ENCODE data around the gene SORCS2. TPM values are rescaled to one million over a fixed set of nuclear protein-coding genes. Genes with fewer than 3 reads are reported as not detected.

The SORCS2 gene
- total and polyA plus RNA-seq, 3 donors from 2014 or later = 2.7 to 4.6 (median 2.9) TPM

DNA sequence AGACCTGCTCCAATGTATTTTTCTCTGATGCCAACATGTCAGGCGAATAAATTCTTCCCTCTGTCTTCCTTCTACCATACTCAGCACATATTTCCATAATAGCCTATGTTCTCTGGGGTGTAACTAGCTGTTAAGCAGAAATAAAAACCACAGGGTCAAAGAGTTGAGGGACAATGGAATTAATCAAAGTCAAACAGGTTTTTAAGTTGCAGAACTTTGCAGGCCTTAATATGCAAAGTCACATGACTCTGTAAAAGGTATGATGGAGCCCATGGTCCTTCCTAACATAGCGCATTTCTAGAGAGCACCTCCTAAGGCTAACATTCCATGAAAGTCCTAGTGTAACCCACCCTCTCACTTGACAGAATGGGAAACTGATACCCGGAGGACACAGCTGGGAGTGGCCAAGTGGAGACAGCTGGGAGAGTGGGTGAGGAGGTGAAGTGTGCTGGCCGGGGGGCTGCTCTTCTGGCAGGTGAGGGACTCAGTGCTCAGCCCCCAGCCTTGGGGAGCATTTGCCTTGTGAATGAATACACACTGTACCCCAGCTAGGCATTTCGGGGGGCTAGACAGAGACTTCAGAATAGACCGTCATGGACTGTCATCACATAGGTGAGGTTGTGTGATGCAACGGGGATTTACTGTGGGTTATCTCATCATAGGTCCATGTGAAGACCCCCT lies 8.4 kb upstream of the SORCS2 start:
- WGBS, 2 donors = 90 to 96% methylated on average over 6 to 7 of the region's 7 CpGs
- no peak overlapping the region for H3K4me3 ChIP-seq
- DNase-seq = no peak
- no peaks in the 10 kb centered on the region for H3K36me3 ChIP-seq (ENCODE audit: low read depth, missing control alignments)
- H3K27ac ChIP-seq = no peak overlapping the region
- no peaks in the 10 kb centered on the region for H3K9me3 ChIP-seq
- no peaks in the 10 kb centered on the region for H3K27me3 ChIP-seq
- TF ChIP-seq, protein P1, sequence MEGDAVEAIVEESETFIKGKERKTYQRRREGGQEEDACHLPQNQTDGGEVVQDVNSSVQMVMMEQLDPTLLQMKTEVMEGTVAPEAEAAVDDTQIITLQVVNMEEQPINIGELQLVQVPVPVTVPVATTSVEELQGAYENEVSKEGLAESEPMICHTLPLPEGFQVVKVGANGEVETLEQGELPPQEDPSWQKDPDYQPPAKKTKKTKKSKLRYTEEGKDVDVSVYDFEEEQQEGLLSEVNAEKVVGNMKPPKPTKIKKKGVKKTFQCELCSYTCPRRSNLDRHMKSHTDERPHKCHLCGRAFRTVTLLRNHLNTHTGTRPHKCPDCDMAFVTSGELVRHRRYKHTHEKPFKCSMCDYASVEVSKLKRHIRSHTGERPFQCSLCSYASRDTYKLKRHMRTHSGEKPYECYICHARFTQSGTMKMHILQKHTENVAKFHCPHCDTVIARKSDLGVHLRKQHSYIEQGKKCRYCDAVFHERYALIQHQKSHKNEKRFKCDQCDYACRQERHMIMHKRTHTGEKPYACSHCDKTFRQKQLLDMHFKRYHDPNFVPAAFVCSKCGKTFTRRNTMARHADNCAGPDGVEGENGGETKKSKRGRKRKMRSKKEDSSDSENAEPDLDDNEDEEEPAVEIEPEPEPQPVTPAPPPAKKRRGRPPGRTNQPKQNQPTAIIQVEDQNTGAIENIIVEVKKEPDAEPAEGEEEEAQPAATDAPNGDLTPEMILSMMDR (IDR thresholded peaks at IDR 0.05) = no peak
- TF ChIP-seq POLR2A (IDR thresholded peaks at IDR 0.05) = no peak
- no peaks in the 10 kb centered on the region for H3K4me1 ChIP-seq
- intact Hi-C loops (cut with DNase I; ENCODE audit: low total_unique reads) = no loop called here

DNA sequence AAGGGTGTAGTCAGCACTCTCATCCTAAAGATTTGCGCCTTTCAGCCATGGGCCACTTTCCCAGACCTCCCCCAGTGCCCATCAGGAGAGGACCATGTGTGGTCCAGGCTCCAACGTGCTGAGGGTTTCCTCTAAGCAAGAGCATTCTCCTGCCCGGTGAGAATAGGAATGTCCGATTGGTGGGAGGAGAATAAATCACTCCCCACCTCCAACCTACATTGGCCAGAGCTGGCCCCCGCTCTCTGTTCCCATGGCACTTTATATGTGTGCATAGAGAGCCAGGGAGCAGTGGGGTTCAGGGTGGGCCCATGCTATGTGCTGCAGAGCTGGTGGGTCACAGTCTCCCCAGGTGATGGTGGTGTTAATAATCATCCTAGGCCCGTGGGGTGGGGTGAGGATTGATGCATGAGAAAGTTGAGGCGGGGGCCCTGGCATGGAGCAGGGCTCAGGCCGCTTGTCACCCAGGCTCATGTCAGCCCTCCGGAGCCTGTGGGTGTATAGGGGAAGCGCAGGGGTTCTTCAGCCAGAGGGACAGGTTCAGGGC lies 6.8 kb upstream of the SORCS2 start:
- Histone ChIP-seq H3K4me3 (no peak overlapping the region), H3K4me1 (no peaks in the 10 kb centered on the region), H3K27ac (no peak overlapping the region), H3K9me3 (no peaks in the 10 kb centered on the region), H3K36me3 (ENCODE audit: low read depth, missing control alignments) (no peaks in the 10 kb centered on the region), H3K27me3 (no peaks in the 10 kb centered on the region)
- intact Hi-C loops (cut with DNase I; ENCODE audit: low total_unique reads) = no loop called here
- WGBS, 2 donors = 91 to 95% methylated on average over 10 of the region's 10 CpGs
- no peak for DNase-seq
- TF ChIP-seq, protein P1 (IDR thresholded peaks at IDR 0.05) = no peak
- no peak for TF ChIP-seq POLR2A (IDR thresholded peaks at IDR 0.05)

DNA sequence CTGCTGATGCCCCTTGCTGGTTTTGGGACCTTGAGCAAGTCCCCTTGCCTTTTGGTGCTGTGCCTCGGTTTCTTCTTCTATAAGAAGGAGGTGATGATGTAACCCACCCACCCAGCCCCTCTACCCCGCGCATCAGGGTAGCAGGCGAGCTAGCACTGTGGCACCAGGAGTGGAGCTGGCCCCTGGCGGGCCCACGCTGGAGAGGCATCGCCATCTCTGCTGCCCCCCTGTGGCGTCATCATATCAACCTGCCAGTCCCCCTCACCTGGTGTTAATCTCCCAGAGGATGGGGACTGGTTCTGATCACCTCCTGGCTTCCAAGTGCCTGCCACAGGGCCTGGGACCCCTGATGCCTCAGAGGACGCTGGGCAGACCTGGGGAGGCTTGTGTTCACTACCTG lies 6.3 kb upstream of the SORCS2 start:
- Histone ChIP-seq H3K36me3 (ENCODE audit: low read depth, missing control alignments) (no peaks in the 10 kb centered on the region), H3K9me3 (no peaks in the 10 kb centered on the region), H3K4me1 (peaks cover 3% of the 10 kb centered on the region), H3K27me3 (no peaks in the 10 kb centered on the region), H3K4me3 (no peak overlapping the region), H3K27ac (no peak overlapping the region)
- no peak for TF ChIP-seq POLR2A (IDR thresholded peaks at IDR 0.05)
- TF ChIP-seq, protein P1 (IDR thresholded peaks at IDR 0.05) = no peak
- no peak for DNase-seq
- intact Hi-C loops (cut with DNase I; ENCODE audit: low total_unique reads) = no loop called here
- 78 to 100% methylated on average over 1 to 9 of the region's 9 CpGs for WGBS, 2 donors

DNA sequence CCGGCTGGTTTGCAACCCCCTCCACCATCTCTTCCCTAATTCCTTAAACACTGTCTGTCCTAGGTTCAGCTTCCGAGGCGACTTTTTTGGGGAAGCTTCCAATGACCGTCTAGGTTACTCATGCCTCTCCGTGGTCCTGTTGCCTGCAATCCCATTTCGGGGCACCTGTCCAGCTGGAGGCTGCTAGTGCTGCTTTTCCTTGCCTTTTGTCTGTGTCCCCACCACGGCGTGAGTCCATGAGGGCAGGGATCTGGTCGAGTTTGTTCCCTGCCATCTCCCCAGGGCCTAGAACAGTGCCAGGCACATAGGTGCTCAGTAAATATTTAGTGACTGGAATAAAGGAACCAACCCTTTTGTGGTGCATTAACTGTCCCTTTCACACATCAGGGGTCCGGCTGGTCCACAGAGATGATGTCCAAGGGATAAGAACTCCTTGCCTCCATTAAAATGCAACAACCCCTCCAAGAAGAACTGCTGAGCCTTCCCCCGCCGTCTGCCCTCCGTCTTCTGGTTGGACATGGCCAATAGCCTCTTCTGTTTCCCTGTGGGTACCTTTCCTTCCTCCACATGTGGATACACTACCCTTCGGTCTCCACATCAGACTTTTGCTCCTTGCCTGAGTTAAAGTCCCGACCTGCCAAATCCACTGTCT lies 5.7 kb upstream of the SORCS2 start:
- no peak for DNase-seq

More for the DNA sequence above, 5.7 kb upstream of the SORCS2 start:
- H3K27ac ChIP-seq = no peak overlapping the region
- intact Hi-C loops (cut with DNase I; ENCODE audit: low total_unique reads) = no loop called here
- no peak overlapping the region for H3K4me3 ChIP-seq
- H3K4me1 ChIP-seq = peaks cover 9% of the 10 kb centered on the region
- WGBS, 2 donors = 85 to 86% methylated on average over 15 of the region's 15 CpGs
- H3K27me3 ChIP-seq = no peaks in the 10 kb centered on the region
- TF ChIP-seq POLR2A (IDR thresholded peaks at IDR 0.05) = no peak
- TF ChIP-seq, protein P1 (IDR thresholded peaks at IDR 0.05) = no peak
- no peaks in the 10 kb centered on the region for H3K9me3 ChIP-seq
- no peaks in the 10 kb centered on the region for H3K36me3 ChIP-seq (ENCODE audit: low read depth, missing control alignments)
